ENCODE data around the gene KPNA3.
"Not testable (repeated sequence)": the region's sequence is repeated elsewhere in the genome, so short reads cannot be mapped to it uniquely, and the experiment has no call there.

Gene KPNA3

GRCh38 chr13:49806126-49806536 is 13.6 kb upstream of the KPNA3 start:
- peak in 1 of 3 donors; percentile 32 for DNase-seq

- not testable (repeated sequence) for DNase-seq
Observed at GRCh38 chr13:49803047-49803446, 10.6 kb upstream of the KPNA3 start.

GRCh38 chr13:49802426-49802825 is 9.9 kb upstream of the KPNA3 start:
- DNase-seq, result peak in 1 of 3 donors; percentile 7

- peak; percentile 21 to 63 (median 32) for DNase-seq
Observed at GRCh38 chr13:49791711-49792549, 552 bp downstream of the KPNA3 start.

GRCh38 chr13:49791315-49791710 is 1.2 kb downstream of the KPNA3 start:
- DNase-seq, result peak in 2 of 3 donors; percentile 17 to 32

- no peak for DNase-seq
Observed at GRCh38 chr13:49789968-49790367, 2.5 kb downstream of the KPNA3 start.

- no peak for DNase-seq
Observed at GRCh38 chr13:49786401-49787008, 6.0 kb downstream of the KPNA3 start.

- DNase-seq, result no peak
Observed at GRCh38 chr13:49784886-49785570, 7.5 kb downstream of the KPNA3 start.

GRCh38 chr13:49783865-49784264 is 8.6 kb downstream of the KPNA3 start:
- no peak for DNase-seq

GRCh38 chr13:49782784-49783183 is 9.7 kb downstream of the KPNA3 start:
- DNase-seq, result no peak

- no peak for DNase-seq
Observed at GRCh38 chr13:49781806-49782205, 10.7 kb downstream of the KPNA3 start.

- no peak for DNase-seq
Observed at GRCh38 chr13:49779721-49780120, 12.8 kb downstream of the KPNA3 start.

- no peak for DNase-seq
Observed at GRCh38 chr13:49777746-49778614, 14.5 kb downstream of the KPNA3 start.

- no peak for DNase-seq
Observed at GRCh38 chr13:49776871-49777270, 15.6 kb downstream of the KPNA3 start.

GRCh38 chr13:49774376-49775005 is 18.0 kb downstream of the KPNA3 start:
- no peak for DNase-seq

GRCh38 chr13:49772828-49773227 is 19.7 kb downstream of the KPNA3 start:
- DNase-seq, result no peak

- DNase-seq, result not testable (repeated sequence)
Observed at GRCh38 chr13:49761811-49762210, 30.7 kb downstream of the KPNA3 start.

- peak; percentile 60 to 69 (median 69) for DNase-seq
Observed at GRCh38 chr13:49760558-49760957, 31.9 kb downstream of the KPNA3 start.

GRCh38 chr13:49759503-49759902 is 33.0 kb downstream of the KPNA3 start:
- DNase-seq, result no peak

- no peak for DNase-seq
Observed at GRCh38 chr13:49756263-49756662, 36.2 kb downstream of the KPNA3 start.

GRCh38 chr13:49754146-49754545 is 38.3 kb downstream of the KPNA3 start:
- DNase-seq, result no peak

- DNase-seq, result no peak
Observed at GRCh38 chr13:49749848-49750247, 42.6 kb downstream of the KPNA3 start.
